H1 (cell line): ENCODE data around the gene SLC35F1. TPM values are rescaled to one million over a fixed set of nuclear protein-coding genes. Genes with fewer than 3 reads are reported as not detected.

ENCODE experiments used
- ATF2 ChIP-seq: IDR thresholded peaks from 2 replicates; pipeline ENCODE4 v1.6.1; 2012; ENCODE audit warnings: low read length, inconsistent platforms
- CHD7 ChIP-seq: fragments of 300-600 bp; sonication (generic); IDR thresholded peaks from 2 replicates; pipeline ENCODE4 v1.7.1; 2012; ENCODE audit warnings: low read length, moderate library complexity, mild to moderate bottlenecking, inconsistent platforms; ENCODE audit not compliant: insufficient replicate concordance
- CTBP2 ChIP-seq: IDR thresholded peaks from 2 replicates; pipeline ENCODE4 v1.7.0; 2011; ENCODE audit warnings: borderline replicate concordance, mild to moderate bottlenecking, moderate library complexity, mixed read lengths, low read length; ENCODE audit not compliant: insufficient read depth, insufficient read length
- GTF2F1 ChIP-seq: IDR thresholded peaks from 2 replicates; pipeline ENCODE4 v1.6.1; 2012; ENCODE audit warnings: low read depth, low read length, improper control_type of control experiment, borderline replicate concordance
- SIN3A ChIP-seq, 2 experiments: IDR thresholded peaks in 1 of 2; conservative IDR thresholded peaks in 1 of 2; 2 replicates each; pipeline ENCODE4 v1.6.1; 2011 to 2012; ENCODE audit warnings: low read length in 2 of 2, improper control_type of control experiment in 1 of 2, low read depth in 1 of 2, mild to moderate bottlenecking in 1 of 2
- SP4 ChIP-seq: IDR thresholded peaks from 2 replicates; pipeline ENCODE4 v1.6.1; 2012; ENCODE audit warnings: low read length, inconsistent platforms
- TAF1 ChIP-seq: IDR thresholded peaks from 2 replicates; pipeline ENCODE4 v1.6.1; 2011; ENCODE audit warnings: mild to moderate bottlenecking, low read depth, low read length
- TAF7 ChIP-seq: optimal IDR thresholded peaks from 2 replicates; pipeline ENCODE3; 2011; ENCODE audit warnings: low read depth, mild to moderate bottlenecking, inconsistent platforms, low read length, moderate library complexity, borderline replicate concordance
- ZNF274 ChIP-seq: IDR thresholded peaks from 2 replicates; pipeline ENCODE4 v1.7.0; 2012; ENCODE audit warnings: low read length, borderline replicate concordance; ENCODE audit errors: extremely low read depth
- polyA plus RNA-seq, 7 experiments: library from polyadenylated mRNA; depleted of rRNA in 3 of 7; stranded (reverse) in 5 of 7; unstranded in 2 of 7; fragments of >200 nt in 5 of 7; fragments of 200-250 nt in 2 of 7; gene quantifications; 1 replicate in 5 of 7; 2 replicates in 1 of 7; 4 replicates in 1 of 7; pipeline versions ENCODE4 v1.2.1 to v1.2.3, GENCODE V29; 2011 to 2013; ENCODE audit warnings: missing spikeins in 2 of 7, mixed read lengths in 2 of 7
- total RNA-seq: library from RNA; stranded (reverse); fragmentation: NEBNext Ultra II Directional; extraction: Animal tissue kit (Norgen Biotek cat#: 25700); gene quantifications from 2 replicates; pipeline ENCODE4 v1.2.1, GENCODE V29; 2021

SLC35F1 gene
- total and polyA plus RNA-seq, 2 of the 8 experiments (the other 6 are each of a cell fraction or from before 2014, with no cell fraction given) = 7.0 to 10.0 TPM

DNA sequence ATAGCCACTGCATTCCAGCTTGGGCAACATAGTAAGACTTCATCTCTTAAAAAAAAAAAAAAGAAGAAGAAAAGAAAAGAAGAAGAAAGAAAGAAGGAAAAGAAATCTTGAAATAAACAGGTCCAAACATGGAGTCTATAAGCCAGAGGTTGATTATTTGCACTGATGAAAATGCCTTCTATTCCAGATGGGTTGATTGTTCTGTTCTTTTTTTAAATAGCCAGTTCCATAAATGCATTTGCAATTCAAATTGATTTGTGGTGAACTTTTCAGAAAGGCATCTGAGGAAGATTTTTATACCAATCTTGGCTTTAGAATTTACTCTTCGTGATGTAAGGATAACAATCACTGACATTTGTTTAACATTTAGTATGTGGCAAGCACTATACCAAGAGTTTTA lies 397.3 kb downstream of the SLC35F1 start (continued):
- TF ChIP-seq CHD7 (no peak), TAF7 (no peak), GTF2F1 (no peak), TAF1 (no peak), ZNF274 (no peak), ATF2 (no peak), SIN3A (conservative IDR thresholded peaks at IDR 0.05 in 1 of 2, IDR thresholded peaks at IDR 0.05 in 1 of 2; ENCODE audit: low read depth in 1 of 2, low read length in 2 of 2) (no peak), SP4 (no peak), CTBP2 (no peak)
